Fibroblast of the aortic adventitia (primary cell): Measurements from ENCODE around the gene PPP1R12A. TPM values are rescaled to one million over a fixed set of nuclear protein-coding genes. Genes with fewer than 3 reads are reported as not detected.
"Not testable (repeated sequence)": the region's sequence is repeated elsewhere in the genome, so short reads cannot be mapped to it uniquely, and the experiment has no call there.

Experiments used
- DNase-seq: peaks from one replicate; pipeline ENCODE4 v3.0.0-alpha.2; 2010; ENCODE audit warnings: low read depth
- H3K4me3 ChIP-seq: 2 replicates; pipeline ENCODE4 v1.5.1; 2011; ENCODE audit warnings: low read depth, mild to moderate bottlenecking, control low read depth, low read length, moderate library complexity
- total RNA-seq: library from RNA; depleted of rRNA; stranded (reverse); fragments of >200 nt; gene quantifications from 2 replicates; pipeline ENCODE4 v1.2.3, GENCODE V29; 2012; ENCODE audit warnings: low replicate concordance
- TF ChIP-seq, protein P1 (sequence below): IDR thresholded peaks from 2 replicates; pipeline ENCODE4 v1.5.1; 2011; ENCODE audit warnings: mild to moderate bottlenecking, low read length, control low read depth, inconsistent platforms; ENCODE audit not compliant: insufficient read depth

The PPP1R12A gene
- total RNA-seq, 1 donor = 119 TPM

- TF ChIP-seq, protein P1, sequence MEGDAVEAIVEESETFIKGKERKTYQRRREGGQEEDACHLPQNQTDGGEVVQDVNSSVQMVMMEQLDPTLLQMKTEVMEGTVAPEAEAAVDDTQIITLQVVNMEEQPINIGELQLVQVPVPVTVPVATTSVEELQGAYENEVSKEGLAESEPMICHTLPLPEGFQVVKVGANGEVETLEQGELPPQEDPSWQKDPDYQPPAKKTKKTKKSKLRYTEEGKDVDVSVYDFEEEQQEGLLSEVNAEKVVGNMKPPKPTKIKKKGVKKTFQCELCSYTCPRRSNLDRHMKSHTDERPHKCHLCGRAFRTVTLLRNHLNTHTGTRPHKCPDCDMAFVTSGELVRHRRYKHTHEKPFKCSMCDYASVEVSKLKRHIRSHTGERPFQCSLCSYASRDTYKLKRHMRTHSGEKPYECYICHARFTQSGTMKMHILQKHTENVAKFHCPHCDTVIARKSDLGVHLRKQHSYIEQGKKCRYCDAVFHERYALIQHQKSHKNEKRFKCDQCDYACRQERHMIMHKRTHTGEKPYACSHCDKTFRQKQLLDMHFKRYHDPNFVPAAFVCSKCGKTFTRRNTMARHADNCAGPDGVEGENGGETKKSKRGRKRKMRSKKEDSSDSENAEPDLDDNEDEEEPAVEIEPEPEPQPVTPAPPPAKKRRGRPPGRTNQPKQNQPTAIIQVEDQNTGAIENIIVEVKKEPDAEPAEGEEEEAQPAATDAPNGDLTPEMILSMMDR = no peak
- no peak overlapping the region for H3K4me3 ChIP-seq
- no peak for DNase-seq
Measured at GRCh38 chr12:79954037-79954610, 19.2 kb upstream of the PPP1R12A start.

GRCh38 chr12:79949098-79949497 lies 14.2 kb upstream of the PPP1R12A start:
- H3K4me3 ChIP-seq = no peak overlapping the region
- DNase-seq = no peak
- TF ChIP-seq, protein P1 = no peak

GRCh38 chr12:79945433-79945832 lies 10.5 kb upstream of the PPP1R12A start:
- DNase-seq = no peak
- H3K4me3 ChIP-seq = no peak overlapping the region
- TF ChIP-seq, protein P1 = no peak

DNA sequence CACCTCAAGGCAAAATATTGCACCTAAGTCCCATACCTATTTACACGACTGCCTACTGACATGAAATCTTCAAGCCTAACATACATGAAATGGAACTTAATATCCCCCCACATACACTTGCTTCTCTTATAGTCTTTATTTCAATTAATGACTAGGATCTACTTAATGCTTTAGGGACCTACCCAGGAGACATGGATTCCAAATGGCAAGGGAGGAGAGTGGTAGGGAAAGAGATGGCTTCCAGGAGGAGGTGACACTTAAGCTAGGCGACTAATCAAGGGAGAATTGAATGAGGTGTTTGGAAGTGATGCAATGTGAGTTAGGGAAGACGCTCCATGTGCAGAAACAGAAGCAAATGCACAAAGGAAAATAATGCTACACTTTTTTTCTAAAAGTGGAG lies 9.7 kb upstream of the PPP1R12A start:
- DNase-seq = no peak
- H3K4me3 ChIP-seq = no peak overlapping the region
- TF ChIP-seq, protein P1 = no peak

DNA sequence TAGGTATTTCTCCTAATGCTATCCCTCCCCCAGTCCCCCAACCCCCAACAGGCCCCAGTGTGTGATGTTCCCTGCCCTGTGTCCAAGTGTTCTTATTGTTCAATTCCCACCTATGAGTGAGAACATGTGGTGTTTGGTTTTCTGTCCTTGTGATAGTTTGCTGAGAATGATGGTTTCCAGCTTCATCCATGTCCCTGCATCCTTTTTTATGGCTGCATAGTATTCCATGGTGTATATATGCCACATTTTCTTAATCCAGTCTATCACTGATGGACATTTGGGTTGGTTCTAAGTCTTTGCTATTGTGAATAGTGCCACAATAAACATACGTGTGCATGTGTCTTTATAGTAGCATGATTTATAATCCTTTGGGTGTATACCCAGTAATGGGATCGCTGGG lies 7.9 kb upstream of the PPP1R12A start:
- DNase-seq, H3K4me3 ChIP-seq: not testable (repeated sequence)

DNA sequence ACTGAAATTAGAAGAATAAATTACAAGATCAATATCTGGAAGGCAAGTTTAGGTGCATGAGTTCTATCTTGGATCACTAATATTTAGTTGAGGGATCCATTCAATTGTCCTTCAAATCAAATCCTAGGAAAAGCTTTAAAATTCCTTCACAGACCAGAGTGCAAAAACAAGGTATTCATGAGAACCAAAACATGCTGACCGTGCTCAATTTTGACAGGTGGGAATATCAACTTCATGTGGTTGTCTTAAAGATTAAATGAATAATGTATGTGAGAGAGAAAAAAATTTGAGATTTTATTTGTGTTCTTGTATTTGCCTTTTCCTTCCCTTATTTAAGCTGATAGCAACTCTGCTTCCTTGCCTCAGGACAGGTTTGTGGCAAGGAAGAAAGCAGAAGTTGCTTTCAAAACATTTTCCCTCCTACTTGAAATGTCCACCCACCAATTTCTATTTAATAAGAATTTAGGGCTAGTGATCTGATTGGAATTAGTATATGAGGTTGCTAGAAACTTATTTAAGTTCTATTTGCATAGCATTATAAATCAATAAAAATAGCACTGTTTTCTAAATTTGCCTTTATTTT lies 4.9 kb upstream of the PPP1R12A start:
- no peak overlapping the region for H3K4me3 ChIP-seq
- no peak for DNase-seq
- TF ChIP-seq, protein P1 = no peak

DNA sequence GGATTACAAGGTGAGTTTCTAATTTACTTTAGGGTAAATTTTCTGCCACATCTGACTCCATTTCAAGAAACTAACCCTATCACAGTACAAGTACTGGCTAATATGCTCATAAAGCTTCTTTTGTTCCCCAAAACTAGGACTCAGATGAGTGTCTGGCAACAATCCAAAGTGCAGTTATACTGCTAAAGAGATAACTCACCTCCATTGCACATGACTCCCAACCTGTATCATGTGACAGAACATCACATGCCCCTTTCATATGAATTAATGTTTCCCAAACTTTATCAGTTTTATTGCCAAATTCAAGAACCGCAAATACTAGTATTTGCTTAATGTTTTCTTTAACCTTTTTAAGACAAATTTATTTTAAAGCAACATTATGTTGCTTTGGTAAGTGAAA lies 3.9 kb upstream of the PPP1R12A start:
- no peak for DNase-seq

More for the DNA sequence above, 3.9 kb upstream of the PPP1R12A start:
- H3K4me3 ChIP-seq = no peak overlapping the region
- TF ChIP-seq, protein P1 = no peak
